H1 (cell line): ENCODE data around the gene PPA2. TPM values are rescaled to one million over a fixed set of nuclear protein-coding genes. Genes with fewer than 3 reads are reported as not detected.

ENCODE experiments used
- PHF8 ChIP-seq: fragments of 200-600 bp; sonication (generic); conservative IDR thresholded peaks from 2 replicates; pipeline ENCODE4 v1.7.1; 2012; ENCODE audit warnings: low read depth, mild to moderate bottlenecking, inconsistent platforms, low read length, moderate library complexity
- POLR2AphosphoS5 ChIP-seq: IDR thresholded peaks from 2 replicates; pipeline ENCODE4 v1.6.1; 2011; ENCODE audit warnings: low read depth, low read length
- RFX5 ChIP-seq: IDR thresholded peaks from 2 replicates; pipeline ENCODE4 v1.6.1; 2011; ENCODE audit warnings: low read depth, low read length, improper control_type of control experiment, borderline replicate concordance
- SP2 ChIP-seq: IDR thresholded peaks from 2 replicates; pipeline ENCODE4 v1.6.1; 2012; ENCODE audit warnings: mild to moderate bottlenecking, low read length, inconsistent platforms
- USF2 ChIP-seq: IDR thresholded peaks from 2 replicates; pipeline ENCODE4 v1.6.1; 2011; ENCODE audit warnings: low read length, improper control_type of control experiment
- polyA plus RNA-seq, 7 experiments: library from polyadenylated mRNA; depleted of rRNA in 3 of 7; stranded (reverse) in 5 of 7; unstranded in 2 of 7; fragments of >200 nt in 5 of 7; fragments of 200-250 nt in 2 of 7; gene quantifications; 1 replicate in 5 of 7; 2 replicates in 1 of 7; 4 replicates in 1 of 7; pipeline versions ENCODE4 v1.2.1 to v1.2.3, GENCODE V29; 2011 to 2013; ENCODE audit warnings: missing spikeins in 2 of 7, mixed read lengths in 2 of 7
- total RNA-seq: library from RNA; stranded (reverse); fragmentation: NEBNext Ultra II Directional; extraction: Animal tissue kit (Norgen Biotek cat#: 25700); gene quantifications from 2 replicates; pipeline ENCODE4 v1.2.1, GENCODE V29; 2021

Gene PPA2
- total and polyA plus RNA-seq, 2 of the 8 experiments (the other 6 are each of a cell fraction or from before 2014, with no cell fraction given), result 24.9 to 62.7 TPM

DNA sequence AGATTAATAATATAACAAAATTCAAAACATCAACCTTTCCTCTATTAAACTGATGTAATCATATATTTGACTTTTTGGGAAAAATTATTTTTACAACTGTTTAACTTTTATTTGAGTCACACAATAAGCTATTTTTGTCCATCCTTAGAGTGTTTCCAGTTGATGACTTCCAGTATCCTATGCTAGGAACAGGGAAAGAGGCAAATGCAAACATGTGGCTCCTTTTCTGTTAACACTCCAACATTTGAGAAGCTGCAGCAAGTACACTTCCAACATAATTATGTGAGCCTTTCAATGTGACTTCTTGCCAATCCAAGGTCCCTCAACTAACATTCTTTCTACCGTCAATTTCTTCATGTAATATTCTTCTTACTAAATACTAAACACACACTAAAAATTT is 117.7 kb downstream of the PPA2 start (continued):
- TF ChIP-seq USF2 (no peak), POLR2AphosphoS5 (no peak), SP2 (no peak), RFX5 (no peak), PHF8 (no peak)
- TF ChIP-seq, all 59 proteins: peak for 0
